Stimulated activated CD4-positive, alpha-beta T cell treated with anti-CD3 and anti-CD28 coated beads, Interleukin-15, amount 100 ng/mL, for 1 hour (primary cell): Measurements from ENCODE around the gene RTP5.
"Not testable (repeated sequence)": the region's sequence is repeated elsewhere in the genome, so short reads cannot be mapped to it uniquely, and the experiment has no call there.

Experiments
- DNase-seq, 2 donors: peaks; one replicate each; pipeline ENCODE4 v3.0.0-alpha.2; 2020; ENCODE audit warnings: low read depth in 1 of 2, low spot score in 1 of 2

Gene RTP5

DNA sequence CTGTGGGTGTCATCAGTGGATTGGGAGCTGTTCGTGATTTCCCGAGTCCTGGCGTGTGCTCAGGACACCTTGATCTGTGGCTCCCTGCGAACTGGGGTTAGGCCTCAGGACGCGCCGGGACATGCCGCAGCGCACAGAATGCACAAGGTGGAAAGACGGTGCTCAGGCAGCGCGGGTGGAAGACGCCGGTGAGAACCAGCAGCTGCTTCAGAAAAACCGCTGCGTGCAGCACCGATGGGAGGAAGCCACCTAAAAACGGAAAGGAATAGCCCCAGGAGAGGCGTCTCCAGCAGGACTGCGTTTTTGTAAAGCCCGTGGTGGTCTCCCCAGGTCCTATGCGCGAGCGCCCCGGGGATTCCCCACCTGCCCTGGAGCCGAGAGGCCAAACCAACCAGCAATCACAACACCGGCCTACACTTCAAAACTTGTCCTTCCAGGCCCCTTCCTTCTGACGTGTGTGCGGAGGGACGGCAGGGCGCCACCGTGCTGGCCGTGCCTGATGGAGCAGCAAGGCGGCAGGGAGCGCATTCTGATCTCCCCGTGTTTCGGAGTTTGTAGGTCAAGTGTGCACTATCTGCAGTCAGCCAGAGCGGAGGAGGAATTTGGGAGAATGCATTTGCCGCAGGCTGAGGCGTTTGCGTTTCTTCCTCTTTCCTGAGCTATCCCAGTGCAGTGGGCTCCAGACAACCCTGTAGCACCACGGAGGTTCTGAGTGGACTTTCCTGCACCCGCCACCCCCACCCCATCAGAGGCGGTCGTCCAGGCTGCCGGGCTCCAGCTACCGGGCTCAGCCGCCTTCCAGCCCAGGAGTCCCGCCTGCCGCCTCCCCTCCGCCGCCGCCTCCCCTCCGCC is 32.2 kb downstream of the RTP5 start:
- no peak for DNase-seq

DNA sequence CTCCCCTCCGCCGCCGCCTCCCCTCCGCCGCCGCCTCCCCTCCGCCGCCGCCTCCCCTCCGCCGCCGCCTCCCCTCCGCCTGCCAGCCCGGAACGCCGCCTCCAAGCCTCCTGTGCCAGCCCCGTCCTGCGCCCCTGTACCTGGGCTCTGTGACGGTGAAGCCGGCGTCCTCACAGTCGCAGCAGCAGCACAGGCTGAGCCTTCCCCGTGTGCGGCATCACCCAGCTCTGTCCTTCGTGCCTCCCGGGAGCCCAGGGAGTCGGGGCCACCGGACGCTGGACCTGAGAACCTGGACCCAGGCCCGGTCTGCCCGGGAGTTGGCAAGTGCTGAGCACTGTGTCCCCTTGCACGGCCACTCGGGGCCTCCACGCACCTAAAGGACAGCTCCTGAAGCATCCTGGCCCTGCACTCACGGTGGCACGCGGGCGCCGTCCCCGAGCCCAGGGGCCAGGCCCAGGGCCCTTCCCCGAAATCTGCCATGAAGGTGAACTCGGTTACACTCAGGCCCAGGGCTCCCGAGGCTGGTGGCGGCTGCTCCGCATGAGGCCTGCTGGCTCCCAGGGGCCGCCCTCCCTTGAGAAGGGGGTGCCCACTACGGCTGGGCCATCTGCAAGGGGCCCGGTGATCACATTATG is 32.9 kb downstream of the RTP5 start:
- DNase-seq = no peak

DNA sequence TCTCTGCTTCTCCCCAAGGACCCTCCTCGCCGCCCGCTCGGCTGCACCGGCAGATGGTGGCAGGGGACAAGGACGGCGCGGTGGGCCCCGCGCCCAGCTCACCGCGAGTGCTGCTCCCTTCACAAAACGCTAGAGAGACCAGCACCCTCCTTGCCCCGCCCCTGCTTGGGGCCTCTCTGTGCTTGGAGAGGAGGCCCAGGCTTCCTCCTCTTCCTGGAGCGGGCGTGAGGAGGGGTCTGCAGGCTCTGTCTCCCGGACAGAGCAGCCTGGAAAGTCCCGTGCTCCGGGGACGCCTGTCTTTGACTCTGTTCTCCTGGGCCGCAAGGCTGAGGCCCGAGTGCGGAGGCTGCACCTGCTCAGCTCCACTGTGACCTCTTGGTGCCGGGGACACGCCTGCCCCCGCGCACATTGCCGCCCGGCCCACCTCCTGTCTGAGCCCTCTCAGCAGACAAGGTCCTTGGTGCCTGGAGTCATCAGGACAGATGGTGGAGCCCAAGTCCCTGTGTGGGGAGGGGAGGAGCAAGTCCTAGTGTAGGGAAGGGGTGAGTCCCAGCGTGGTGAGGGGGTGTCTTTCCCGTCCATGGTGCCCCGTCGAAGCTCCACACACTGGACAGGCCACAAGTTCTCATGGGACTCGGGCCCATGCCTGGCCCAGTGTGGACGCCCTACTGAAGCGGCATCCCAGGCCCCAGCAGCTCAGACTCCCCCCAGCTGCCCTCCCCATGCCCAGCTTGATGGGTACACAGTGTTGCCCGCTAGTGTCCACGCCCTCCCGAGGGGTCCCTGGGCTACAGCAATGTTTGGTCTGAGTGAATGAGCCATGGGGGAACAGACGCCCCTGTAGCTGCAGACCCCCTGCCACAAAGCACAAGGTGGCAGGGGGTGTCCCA is 33.8 kb downstream of the RTP5 start:
- no peak for DNase-seq

DNA sequence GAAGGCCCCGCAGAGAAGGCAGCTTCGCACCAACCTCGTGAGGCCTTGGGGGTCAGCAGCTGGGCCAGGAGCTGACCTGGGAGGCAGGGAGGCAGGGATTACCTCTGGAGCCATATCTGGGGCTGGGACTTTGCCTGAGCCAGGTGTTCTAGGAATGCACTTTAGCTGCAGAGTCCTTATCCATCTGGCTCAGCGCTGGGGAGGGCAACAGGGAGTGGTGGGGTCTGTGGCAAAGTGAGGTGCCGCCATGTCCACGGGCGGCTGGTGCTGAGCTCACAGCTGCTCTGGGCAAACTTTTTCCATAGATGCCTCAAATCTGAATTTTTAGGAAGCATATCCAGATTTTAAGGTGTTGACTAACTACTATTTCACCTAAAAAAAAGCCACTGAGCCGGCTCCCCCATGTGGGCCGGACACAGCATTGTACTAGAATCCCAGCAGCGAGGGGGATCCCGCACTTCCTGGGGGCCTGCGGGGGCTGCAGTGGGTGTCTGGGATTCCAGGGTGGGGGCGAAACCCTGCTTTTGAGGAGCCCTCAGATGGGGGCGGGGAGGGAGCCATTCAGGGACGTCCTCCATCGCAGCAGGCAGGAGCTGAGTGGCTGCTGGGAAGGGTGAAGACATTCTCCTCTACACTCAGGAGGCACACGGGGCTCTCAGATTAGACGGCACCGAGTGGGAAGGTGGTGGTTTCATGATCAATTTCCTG is 34.6 kb downstream of the RTP5 start:
- DNase-seq = no peak

DNA sequence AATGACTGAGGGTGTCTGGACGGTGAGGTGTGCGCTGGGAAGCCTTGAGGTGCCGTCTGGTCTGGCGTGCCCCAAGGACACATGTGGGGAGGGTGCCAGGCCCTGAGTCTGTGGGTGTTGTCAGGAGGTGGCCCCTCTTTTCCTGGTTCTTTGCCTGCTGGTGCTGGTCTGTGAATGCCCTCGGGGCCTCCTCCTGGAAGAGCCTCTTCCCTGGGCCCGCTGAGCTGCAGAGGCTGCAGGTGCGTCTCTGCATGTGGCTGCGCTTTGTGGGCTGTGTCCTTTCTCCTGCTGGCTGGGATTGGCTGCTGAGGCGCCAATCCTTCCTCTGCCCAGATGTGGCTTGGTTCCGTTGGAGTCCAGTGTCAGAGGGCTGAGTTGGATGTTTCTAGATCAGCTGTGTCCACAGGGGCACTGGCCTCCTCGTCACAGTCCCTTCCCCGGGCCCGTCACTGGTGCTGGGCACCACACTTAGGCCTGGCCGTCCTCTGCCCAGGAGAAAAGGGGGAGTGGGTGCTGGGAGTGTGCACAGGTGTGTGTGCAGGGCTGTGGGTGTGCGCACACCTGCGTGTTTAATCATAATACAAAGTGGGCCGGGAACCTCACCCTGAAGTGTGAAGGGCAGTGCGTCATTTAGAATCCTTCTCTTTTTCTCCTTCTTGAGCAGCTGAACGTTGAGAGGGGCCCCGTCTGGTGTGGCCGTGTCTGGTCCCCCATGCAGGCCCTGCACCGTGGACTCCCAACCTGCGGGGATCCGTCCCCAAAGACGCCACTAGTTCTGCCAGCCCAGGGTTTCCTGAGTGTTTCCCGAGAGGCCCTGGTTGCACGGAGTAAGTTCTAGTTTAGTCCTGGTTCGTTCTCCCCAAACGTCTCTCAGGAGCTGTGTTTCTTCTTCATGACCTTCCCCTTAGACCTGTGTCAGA is 35.5 kb downstream of the RTP5 start:
- no peak for DNase-seq

DNA sequence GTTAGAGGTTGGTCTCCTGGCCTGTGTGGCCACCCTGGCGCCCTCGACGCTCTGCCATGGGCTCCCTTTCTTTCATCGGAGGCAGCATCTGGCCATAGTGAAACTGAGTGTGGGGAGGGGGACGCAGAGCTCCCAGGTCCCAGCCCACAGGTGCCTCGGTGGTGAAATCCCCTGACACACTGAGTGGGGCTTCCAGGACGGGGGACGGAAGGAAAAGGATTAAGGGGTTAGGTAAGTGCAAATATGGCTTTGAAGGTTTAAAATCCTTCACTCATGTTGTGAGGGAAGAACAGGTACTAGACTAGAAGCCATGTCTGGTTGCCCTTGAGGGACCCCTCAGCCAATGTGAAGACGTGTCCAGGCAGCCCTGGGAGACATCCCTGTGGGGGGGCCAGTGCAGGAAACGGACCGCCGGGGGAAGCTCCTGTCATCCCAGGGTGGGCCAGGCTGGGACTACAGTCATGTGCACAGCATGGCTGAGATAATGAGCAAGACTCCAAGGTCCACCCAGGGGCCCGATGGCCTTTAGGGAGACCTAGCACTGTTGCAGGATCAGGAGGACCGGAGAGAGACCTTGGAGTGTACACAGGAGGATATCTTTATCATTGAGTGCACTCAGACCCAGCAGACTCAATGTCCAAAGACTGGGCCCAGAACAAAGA is 36.3 kb downstream of the RTP5 start:
- DNase-seq = no peak

DNA sequence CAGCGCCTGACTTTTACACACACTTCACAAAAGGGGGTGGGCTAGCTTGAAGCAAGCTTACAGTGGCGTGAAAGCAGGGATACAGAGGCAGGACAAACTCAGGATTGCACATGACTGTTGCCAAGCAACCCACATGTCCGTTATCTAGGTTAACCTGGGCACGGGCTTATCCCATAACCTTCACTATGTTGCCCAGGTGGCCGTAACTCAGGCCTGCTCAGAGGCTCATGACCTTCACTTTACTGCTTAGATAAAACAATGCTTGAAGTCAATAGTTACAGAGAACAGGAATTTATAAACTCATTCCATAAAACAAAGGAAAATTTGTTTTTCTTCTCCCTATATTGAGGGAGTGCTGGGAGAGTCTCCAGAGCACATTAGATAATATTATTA is 36.8 kb downstream of the RTP5 start:
- not testable (repeated sequence) for DNase-seq

DNA sequence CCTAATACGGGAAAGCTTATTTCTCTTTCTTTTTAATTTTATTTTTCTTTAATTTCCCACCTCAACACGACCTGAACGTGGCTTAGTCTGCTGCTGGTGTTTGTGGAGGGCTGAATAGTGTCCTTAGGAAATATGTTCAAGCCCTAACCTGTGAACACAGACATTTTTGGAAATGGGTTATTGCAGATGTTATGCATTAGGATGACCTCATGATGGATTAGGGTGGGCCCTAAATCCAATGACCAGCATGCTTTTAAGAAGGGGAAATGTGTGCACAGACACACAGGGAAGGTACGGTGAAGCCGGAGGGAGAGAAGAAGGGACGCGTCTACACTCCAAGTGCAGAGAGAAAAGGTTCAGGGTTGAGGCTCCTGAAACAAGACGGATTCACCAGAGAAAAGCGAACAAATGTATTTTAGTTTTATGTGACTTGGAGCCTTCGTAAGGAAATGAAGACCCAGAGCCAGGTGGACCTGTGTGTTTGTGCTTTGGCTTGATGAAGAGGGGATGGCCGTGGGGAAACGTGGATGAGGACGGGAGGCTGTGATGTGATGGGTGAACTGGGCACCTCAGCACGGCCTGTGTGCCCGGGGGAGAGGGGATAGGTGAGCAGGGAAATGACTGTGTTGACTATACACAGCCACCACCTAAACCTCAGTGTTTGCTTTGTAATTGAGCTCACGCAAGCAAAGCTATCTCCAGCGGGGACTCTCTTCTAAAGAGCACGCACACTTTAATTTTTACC is 37.5 kb downstream of the RTP5 start:
- no peak for DNase-seq

DNA sequence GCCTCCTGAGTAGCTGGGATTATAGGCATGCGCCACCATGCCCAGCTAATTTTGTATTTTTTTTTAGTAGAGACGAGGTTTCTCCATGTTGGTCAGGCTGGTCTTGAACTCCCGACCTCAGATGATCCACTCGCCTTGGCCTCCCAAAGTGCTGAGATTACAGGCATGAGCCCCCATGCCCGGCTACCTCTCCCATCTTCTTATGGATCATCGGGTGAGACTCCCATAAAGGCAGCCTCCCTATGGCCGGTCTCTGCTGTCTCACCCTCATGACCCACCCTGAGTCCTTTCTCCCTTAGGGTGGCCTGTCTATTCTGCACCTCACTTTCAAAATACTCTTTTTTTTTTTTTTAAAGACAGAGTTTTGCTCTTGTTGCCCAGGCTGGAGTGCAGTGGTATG is 38.3 kb downstream of the RTP5 start:
- not testable (repeated sequence) for DNase-seq

DNA sequence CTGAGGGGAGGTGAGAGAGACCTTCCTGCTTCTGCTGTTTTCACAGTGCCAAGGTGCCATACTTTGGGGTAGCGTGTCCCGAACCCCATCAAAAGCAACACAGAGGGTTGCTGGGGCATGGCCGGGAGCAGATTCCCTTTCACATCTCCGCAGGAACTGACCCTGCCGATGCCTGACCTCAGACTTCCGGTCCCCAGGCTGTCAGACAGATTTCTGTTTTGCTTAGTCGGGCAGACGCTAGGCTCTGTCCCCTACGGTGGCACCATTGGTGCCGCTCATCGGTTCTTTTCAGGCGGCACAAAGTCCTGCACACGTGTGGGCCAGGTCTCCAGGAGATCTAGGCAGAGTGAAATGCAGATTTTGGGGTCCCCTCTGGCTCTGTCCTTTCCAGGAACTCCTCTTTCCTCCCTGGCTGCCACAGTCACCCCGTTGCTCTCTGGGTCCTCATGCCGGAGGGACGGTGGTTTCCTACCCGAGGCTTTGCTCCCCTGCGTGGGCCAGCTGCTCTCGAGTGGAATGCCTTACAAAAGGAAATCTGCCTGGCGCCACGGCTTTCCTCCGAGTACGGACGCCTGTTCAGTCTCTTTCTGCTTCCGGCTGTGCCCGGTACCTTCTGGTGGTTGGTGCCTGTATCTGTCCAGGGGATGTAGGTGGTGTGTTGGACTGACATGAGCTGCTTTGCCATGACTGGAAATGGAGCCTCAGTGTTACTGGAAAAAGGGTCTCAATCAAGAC is 39.3 kb downstream of the RTP5 start:
- no peak for DNase-seq

DNA sequence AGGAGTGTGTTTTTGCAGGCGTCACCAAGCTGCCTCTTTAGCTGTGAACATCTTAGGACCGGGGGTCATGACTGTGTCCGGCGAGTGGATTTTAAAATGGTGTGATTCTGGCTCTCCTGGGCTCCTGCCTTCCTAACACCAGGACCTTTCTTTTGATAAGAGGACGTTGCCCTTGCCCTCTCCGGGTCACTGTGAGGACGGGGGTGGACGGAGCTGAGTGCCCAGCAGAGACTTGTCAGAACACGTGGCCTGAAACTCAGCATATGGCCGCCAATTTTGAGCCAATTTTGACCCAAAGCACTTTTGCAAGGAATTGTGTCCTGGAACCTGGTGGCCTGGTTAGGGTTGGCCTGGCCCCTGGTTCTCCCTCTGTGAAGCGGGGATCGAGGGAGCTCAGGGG is 40.2 kb downstream of the RTP5 start:
- DNase-seq = no peak

DNA sequence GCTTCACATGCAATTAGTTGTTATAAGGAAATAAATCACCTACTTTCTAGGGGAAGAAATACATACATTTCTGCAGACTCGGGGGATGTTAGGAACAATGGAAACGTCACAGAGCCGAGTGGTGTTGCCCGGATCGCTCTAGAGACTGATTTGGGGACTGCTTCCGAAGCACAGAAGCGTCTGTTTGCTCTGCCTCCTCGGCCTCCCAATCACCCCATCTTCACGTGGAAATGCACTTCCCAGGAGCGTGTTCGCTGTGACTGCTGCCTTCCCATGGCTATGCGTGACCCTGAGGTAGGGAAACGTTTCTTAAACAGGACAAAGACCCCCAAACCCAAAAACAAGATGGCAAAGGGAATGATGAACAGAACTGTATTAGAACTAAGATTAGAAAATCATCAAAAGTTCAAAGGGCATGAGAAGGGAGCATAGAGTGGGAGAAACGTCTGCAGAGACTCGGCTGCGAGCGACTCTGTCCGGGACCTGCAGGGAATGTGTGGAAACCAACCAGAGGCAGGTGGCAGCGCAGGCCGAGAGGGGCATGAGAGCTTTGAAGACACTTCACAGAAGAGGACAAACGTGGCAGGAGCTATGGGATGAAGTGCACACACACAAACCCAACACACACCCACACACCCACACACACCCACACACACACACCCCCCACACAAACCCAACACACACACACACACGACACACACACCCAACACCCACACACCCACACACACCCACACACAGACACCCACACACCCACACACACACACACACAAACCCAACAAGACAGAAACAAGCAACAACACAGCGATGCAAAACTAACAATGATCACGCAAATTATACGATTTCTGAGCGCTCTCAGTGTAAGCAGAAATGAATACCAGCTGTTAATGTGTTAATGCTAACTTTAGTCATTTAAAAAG is 41.3 kb downstream of the RTP5 start:
- DNase-seq = no peak

DNA sequence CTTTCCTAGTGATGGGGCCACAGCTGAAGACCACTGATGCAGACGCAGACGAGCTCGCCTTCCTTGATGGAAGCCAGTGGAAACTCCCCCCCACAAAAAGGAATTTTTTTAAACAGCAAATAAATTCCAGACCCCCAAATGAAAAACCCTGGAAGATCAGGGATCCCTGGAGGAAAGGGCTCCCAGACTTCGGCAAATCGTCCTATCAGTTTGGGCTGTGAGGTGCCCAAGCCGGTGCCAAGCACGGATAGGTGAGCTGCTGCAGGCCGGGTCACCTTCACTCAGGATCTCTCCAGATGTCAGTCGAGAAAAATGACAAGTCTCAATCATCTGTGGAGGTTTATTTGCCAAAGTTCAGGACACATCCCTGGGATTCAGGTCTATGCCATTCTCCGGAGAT is 42.0 kb downstream of the RTP5 start:
- no peak for DNase-seq

DNA sequence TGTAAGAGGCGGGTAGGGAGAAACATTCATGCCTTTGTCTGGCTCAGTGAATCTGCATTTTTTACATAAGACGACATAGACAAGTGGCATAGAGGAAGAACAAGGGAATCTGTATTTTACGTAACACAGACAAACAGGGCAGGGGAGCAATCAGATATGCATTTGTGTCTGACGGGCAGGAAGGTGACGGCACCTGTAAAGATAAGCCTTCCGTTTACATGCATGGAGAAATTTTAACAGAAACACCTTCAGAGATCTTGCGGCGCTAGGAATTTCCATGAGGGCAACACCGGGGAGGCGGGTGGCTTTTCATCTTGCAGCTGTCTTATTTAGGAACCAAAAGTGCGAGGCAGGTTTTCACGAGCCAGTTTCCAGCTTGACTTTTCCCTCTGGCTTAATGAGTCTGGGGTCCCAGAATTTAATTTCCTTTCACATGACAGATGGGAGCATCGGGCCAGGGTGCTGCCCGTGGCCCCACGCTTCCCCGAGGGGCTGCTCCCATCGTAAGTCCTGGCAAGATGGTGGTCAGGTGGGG is 42.6 kb downstream of the RTP5 start:
- no peak for DNase-seq

DNA sequence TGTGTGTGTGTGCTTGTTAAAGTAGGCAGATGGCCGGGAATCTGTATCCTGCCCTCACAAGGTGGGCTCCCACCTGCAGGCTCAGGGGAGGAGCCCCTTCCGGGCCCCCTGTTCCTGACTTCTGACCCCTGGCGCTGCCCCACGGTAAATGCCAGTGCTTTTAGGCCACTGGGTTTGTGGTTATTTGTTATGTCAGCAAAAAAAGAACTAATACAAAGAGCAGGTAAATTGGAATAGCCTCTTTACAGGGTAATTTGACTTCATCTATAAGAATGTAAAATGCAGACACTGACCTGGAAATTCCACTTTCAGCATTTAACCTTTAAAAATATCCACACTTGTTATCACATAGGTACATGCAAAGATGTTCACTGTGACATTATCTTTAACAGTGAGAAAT is 44.2 kb downstream of the RTP5 start:
- DNase-seq = no peak

DNA sequence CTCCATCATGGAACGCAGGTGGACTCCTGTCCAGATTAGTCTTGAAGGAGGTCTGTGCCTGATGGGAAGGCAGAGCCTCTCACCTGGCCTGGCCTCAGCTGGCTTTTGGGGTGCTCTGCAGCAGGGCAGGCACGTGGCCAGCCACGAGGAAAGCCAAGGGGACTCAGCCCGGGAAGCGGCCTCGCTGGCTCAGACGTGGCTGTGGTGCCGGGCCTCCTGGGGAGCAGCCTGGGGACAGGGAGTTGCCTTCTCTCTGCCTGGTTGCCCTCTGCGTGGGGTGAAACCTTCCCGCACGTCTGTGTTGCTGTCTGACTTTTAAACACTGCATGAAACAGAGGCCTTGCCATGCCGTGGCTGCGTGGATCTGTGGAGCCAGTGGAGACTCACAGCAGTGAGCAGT is 45.0 kb downstream of the RTP5 start:
- DNase-seq = no peak

DNA sequence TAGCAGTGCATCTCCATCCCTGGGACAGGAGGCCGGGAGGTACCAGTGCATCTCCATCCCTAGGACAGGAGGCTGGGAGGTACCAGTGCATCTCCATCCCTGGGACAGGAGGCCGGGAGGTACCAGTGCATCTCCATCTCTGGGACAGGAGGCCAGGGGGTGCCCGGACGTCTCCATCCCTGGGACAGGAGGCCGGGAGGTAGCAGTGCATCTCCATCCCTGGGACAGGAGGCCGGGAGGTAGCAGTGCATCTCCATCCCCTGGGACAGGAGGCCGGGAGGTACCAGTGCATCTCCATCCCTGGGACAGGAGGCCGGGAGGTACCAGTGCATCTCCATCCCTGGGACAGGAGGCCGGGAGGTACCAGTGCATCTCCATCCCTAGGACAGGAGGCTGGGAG is 52.1 kb downstream of the RTP5 start:
- not testable (repeated sequence) for DNase-seq
